Astrocyte of the spinal cord (primary cell): ENCODE measurements around the gene PLXDC2.

ENCODE experiments used
- DNase-seq: peaks from one replicate; pipeline ENCODE4 v3.0.0; 2011; ENCODE audit warnings: low read depth, low spot score
- H3K4me3 ChIP-seq: 2 replicates; pipeline ENCODE4 v1.5.1; 2011; ENCODE audit warnings: low read depth, mild to moderate bottlenecking, low read length, moderate library complexity
- CTCF ChIP-seq: IDR thresholded peaks from 2 replicates; pipeline ENCODE4 v1.5.1; 2012; ENCODE audit warnings: low read depth, mild to moderate bottlenecking, low read length, inconsistent platforms
- in situ Hi-C: cut with HindIII; loops from 2 replicates; pipeline ENCODE4 v1.10.0; 2017; ENCODE audit warnings: low sequenced_read_pairs

Gene PLXDC2

GRCh38 chr10:20276127-20276979, 460.1 kb downstream of the PLXDC2 start:
- H3K4me3 ChIP-seq = no peak overlapping the region
- in situ Hi-C loops = no loop called here
- no peak for TF ChIP-seq CTCF
- no peak for DNase-seq

GRCh38 chr10:20277820-20278219, 461.6 kb downstream of the PLXDC2 start:
- in situ Hi-C loops = no loop called here
- no peak for TF ChIP-seq CTCF
- H3K4me3 ChIP-seq = no peak overlapping the region
- DNase-seq = no peak

GRCh38 chr10:20281579-20281978, 465.3 kb downstream of the PLXDC2 start:
- no peak overlapping the region for H3K4me3 ChIP-seq
- DNase-seq = no peak
- in situ Hi-C loops = no loop called here
- no peak for TF ChIP-seq CTCF

- DNase-seq = no peak
- in situ Hi-C loops = no loop called here
- H3K4me3 ChIP-seq = no peak overlapping the region
- TF ChIP-seq CTCF = no peak
These were observed 471.4 kb downstream of the PLXDC2 start for GRCh38 chr10:20287586-20287985.

GRCh38 chr10:20288060-20288459, 471.8 kb downstream of the PLXDC2 start:
- in situ Hi-C loops = no loop called here
- no peak for TF ChIP-seq CTCF
- no peak overlapping the region for H3K4me3 ChIP-seq
- no peak for DNase-seq

- in situ Hi-C loops = no loop called here
- TF ChIP-seq CTCF = no peak
- DNase-seq = no peak
- H3K4me3 ChIP-seq = no peak overlapping the region
These were observed 473.0 kb downstream of the PLXDC2 start for GRCh38 chr10:20289070-20289828.
